ENCODE results near the gene EML6. TPM values are rescaled to one million over a fixed set of nuclear protein-coding genes. Genes with fewer than 3 reads are reported as not detected.

Gene EML6
- total and polyA plus RNA-seq, 2 of the 8 experiments (the other 6 are each of a cell fraction or from before 2014, with no cell fraction given), result 1.2 to 1.6 TPM

DNA sequence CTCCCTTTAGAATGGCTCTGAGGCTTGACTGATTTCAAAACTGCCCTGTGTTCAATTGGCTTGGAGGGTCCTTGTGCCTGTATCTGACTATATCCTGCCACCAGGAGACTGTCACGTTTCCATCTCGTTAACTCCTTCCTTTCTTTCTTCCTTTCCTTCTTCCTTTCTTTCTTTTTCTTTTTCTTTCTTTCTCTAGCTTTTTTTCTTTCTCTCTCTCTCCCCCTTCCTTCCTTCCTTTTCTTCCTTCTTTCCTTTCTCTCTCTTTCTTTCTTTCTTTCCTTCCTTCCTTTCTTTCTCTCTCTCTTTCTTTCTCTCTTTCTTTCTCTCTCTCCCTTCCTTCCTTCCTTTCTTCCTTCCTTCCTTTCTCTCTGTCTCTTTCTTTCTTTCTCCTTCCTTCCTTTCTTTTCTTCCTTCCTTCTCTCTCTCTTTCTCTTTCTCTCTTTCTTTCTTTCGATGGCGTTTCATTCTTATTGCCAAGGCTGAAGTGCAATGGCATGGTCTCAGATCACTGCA is 38.1 kb upstream of the EML6 start:
- Histone ChIP-seq H2AK5ac (ENCODE audit: low read depth, low read length) (no peak overlapping the region), H2BK120ac (replicated peaks; ENCODE audit: low read depth, low read length) (no peak overlapping the region), H3K79me1 (ENCODE audit: low read depth, low read length) (no peaks in the 10 kb centered on the region), H2BK15ac (ENCODE audit: low read length) (no peak overlapping the region), H4K91ac (replicated peaks; ENCODE audit: insufficient read length, low read length) (no peak overlapping the region), H2BK20ac (ENCODE audit: low read length) (no peak overlapping the region), H2BK12ac (ENCODE audit: low read depth, low read length) (no peak overlapping the region), H3K27me3 (replicated peaks in 1 of 4; ENCODE audit: control insufficient read depth in 3 of 4, extremely low read depth in 1 of 4, insufficient read depth in 3 of 4, low read length in 3 of 4) (no peaks in the 10 kb centered on the region), H3K9ac (replicated peaks in 1 of 4; ENCODE audit: extremely low read depth in 1 of 4, low read depth in 3 of 4, low read length in 3 of 4) (no peak overlapping the region), H4K20me1 (replicated peaks in 1 of 2; ENCODE audit: control insufficient read depth in 1 of 2, insufficient read depth in 2 of 2, low read length in 2 of 2) (no peaks in the 10 kb centered on the region), H2BK5ac (ENCODE audit: low read depth, low read length) (no peak overlapping the region), H3K4me1 (replicated peaks in 1 of 4; ENCODE audit: control insufficient read depth in 3 of 4, insufficient read depth in 4 of 4, low read length in 3 of 4) (no peaks in the 10 kb centered on the region), H2AFZ (ENCODE audit: low read length) (no peak overlapping the region), H3K14ac (ENCODE audit: insufficient read length) (no peak overlapping the region), H3K18ac (ENCODE audit: extremely low read depth, low read length) (no peak overlapping the region), H3K4me2 (ENCODE audit: insufficient read depth in 1 of 2, low read depth in 2 of 2, low read length in 2 of 2) (no peak overlapping the region), H3K23me2 (ENCODE audit: low read depth, low read length) (no peaks in the 10 kb centered on the region), H4K8ac (ENCODE audit: extremely low read depth, insufficient read depth, low read length) (no peak overlapping the region), H4K5ac (ENCODE audit: insufficient read length, low read depth, low read length) (no peak overlapping the region), H3K79me2 (ENCODE audit: control insufficient read depth in 1 of 2, insufficient read depth in 2 of 2, low read length in 2 of 2) (no peaks in the 10 kb centered on the region), H3K56ac (replicated peaks; ENCODE audit: insufficient read length, low read depth, low read length) (no peak overlapping the region), H3K4me3 (ENCODE audit: extremely low read depth in 1 of 4, insufficient read depth in 2 of 4, low read depth in 3 of 4, low read length in 4 of 4) (no peak overlapping the region), H3K4ac (replicated peaks; ENCODE audit: insufficient read length, low read depth, low read length) (no peak overlapping the region), H3K9me3 (ENCODE audit: insufficient read depth in 2 of 2, low read depth in 1 of 2, low read length in 1 of 2) (no peaks in the 10 kb centered on the region), H3K36me3 (ENCODE audit: control insufficient read depth in 2 of 4, insufficient read depth in 4 of 4, low read length in 3 of 4) (no peaks in the 10 kb centered on the region), H3K23ac (ENCODE audit: insufficient read length) (no peak overlapping the region), H3K27ac (ENCODE audit: low read depth, low read length) (no peak overlapping the region)
- DNase-seq (ENCODE audit: low read depth in 1 of 2, low spot score in 2 of 2) (no peak), FAIRE-seq (no peak)
- CTCF ChIA-PET (ENCODE audit: partially characterized antibody), result interaction anchor here (1.7 to 2.6 kb wide), 3 partner anchors 19 to 22 kb away, joined by 7 to 11 read pairs (median 7); no protein-coding TSS in a partner anchor
- 78% methylated on average over 4 of the region's 4 CpGs; no CpG with 5 or more reads in 1 of the 2 experiments for WGBS, 2 experiments (ENCODE audit: extremely low coverage in 1 of 2, insufficient coverage in 1 of 2, insufficient read length in 1 of 2, insufficient replicate concordance in 2 of 2, low coverage in 1 of 2, low lambda C conversion rate in 2 of 2, missing lambda C conversion rate in 1 of 2)
- POLR2A ChIA-PET (ENCODE audit: partially characterized antibody), result interaction anchor here (0.6 kb wide), 1 partner anchor 396 kb away, joined by 3 read pairs; no protein-coding TSS in a partner anchor
- TF ChIP-seq ZNF274 (IDR thresholded peaks at IDR 0.05; ENCODE audit: borderline replicate concordance, extremely low read depth, low read length), result no peak
- TF ChIP-seq RBBP5 (IDR thresholded peaks at IDR 0.05; ENCODE audit: borderline replicate concordance, low read depth, low read length), result no peak
- TF ChIP-seq, protein P1, sequence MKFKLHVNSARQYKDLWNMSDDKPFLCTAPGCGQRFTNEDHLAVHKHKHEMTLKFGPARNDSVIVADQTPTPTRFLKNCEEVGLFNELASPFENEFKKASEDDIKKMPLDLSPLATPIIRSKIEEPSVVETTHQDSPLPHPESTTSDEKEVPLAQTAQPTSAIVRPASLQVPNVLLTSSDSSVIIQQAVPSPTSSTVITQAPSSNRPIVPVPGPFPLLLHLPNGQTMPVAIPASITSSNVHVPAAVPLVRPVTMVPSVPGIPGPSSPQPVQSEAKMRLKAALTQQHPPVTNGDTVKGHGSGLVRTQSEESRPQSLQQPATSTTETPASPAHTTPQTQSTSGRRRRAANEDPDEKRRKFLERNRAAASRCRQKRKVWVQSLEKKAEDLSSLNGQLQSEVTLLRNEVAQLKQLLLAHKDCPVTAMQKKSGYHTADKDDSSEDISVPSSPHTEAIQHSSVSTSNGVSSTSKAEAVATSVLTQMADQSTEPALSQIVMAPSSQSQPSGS (IDR thresholded peaks at IDR 0.05; ENCODE audit: low read length), result no peak
- TF ChIP-seq CTBP2 (IDR thresholded peaks at IDR 0.05; ENCODE audit: borderline replicate concordance, insufficient read depth, insufficient read length, low read length), result no peak
- TF ChIP-seq SIRT6 (IDR thresholded peaks at IDR 0.05; ENCODE audit: low read length), result no peak
- no peak for TF ChIP-seq HDAC6 (IDR thresholded peaks at IDR 0.05; ENCODE audit: low read depth, low read length)
- TF ChIP-seq EGR1 (IDR thresholded peaks at IDR 0.05; ENCODE audit: borderline replicate concordance, low read depth, low read length), result no peak
- TF ChIP-seq NRF1 (IDR thresholded peaks at IDR 0.05; ENCODE audit: low read depth, low read length), result no peak
- TF ChIP-seq CBX5 (IDR thresholded peaks at IDR 0.05; ENCODE audit: low read depth, low read length), result no peak
- TF ChIP-seq, protein P2, sequence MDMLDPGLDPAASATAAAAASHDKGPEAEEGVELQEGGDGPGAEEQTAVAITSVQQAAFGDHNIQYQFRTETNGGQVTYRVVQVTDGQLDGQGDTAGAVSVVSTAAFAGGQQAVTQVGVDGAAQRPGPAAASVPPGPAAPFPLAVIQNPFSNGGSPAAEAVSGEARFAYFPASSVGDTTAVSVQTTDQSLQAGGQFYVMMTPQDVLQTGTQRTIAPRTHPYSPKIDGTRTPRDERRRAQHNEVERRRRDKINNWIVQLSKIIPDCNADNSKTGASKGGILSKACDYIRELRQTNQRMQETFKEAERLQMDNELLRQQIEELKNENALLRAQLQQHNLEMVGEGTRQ (IDR thresholded peaks at IDR 0.05; ENCODE audit: low read length), result no peak
